ENCODE measurements around the gene RNF123.

GRCh38 chr3:49673121-49673714 is 16.1 kb upstream of the RNF123 start:
- no peak for TF ChIP-seq CTCF (conservative IDR thresholded peaks at IDR 0.05; ENCODE audit: low read length)
- TF ChIP-seq EZH2phosphoT487 (IDR thresholded peaks at IDR 0.05; ENCODE audit: borderline replicate concordance): no peak
